Measurements from ENCODE around the gene GRIP2.

DNA sequence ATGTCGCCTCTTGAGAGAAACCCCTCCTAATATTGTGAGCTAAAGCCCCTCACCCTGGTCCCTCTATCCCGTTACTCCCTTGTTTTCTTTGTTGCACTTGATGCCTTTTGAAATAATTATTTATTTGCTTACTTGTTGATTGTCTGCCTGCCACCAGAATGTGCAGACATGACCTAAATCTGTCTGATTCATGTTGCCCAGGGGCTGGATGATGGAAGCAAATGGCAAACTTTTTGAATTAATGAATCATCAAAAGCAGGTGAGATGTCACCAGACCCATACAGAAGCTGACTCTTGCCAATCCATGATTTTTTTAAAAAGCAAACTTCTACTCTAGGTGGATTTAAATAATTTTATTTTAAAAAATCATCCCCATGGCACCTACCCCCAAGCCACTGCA is 49.3 kb downstream of the GRIP2 start:
- TF ChIP-seq, protein P1, sequence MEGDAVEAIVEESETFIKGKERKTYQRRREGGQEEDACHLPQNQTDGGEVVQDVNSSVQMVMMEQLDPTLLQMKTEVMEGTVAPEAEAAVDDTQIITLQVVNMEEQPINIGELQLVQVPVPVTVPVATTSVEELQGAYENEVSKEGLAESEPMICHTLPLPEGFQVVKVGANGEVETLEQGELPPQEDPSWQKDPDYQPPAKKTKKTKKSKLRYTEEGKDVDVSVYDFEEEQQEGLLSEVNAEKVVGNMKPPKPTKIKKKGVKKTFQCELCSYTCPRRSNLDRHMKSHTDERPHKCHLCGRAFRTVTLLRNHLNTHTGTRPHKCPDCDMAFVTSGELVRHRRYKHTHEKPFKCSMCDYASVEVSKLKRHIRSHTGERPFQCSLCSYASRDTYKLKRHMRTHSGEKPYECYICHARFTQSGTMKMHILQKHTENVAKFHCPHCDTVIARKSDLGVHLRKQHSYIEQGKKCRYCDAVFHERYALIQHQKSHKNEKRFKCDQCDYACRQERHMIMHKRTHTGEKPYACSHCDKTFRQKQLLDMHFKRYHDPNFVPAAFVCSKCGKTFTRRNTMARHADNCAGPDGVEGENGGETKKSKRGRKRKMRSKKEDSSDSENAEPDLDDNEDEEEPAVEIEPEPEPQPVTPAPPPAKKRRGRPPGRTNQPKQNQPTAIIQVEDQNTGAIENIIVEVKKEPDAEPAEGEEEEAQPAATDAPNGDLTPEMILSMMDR (conservative IDR thresholded peaks at IDR 0.05 in 1 of 2, IDR thresholded peaks at IDR 0.05 in 1 of 2; ENCODE audit: low read depth in 1 of 2, low read length in 2 of 2) = no peak
- TF ChIP-seq EZH2 (IDR thresholded peaks at IDR 0.05; ENCODE audit: low read length, missing control alignments) = no peak
